GM19025 (cell line): ENCODE results near the gene AIFM2.
"Not testable (repeated sequence)": the region's sequence is repeated elsewhere in the genome, so short reads cannot be mapped to it uniquely, and the experiment has no call there.

Source experiments
- ATAC-seq: cut with Tn5 transposase; IDR thresholded peaks from one replicate; pipeline ENCODE4 v1.9.1; 2021; ENCODE audit warnings: mild to moderate bottlenecking, low read depth, moderate library complexity; ENCODE audit not compliant: unreplicated experiment

The AIFM2 gene

GRCh38 chr10:70132098-70133029, at the start of gene AIFM2:
AIFM2 (minus strand) TSS chr10:70132825; CDS start chr10:70124084, 8,741 bp downstream.
- ATAC-seq: peak; percentile 89

- ATAC-seq: not testable (repeated sequence)
These were observed 46.6 kb upstream of the AIFM2 start for GRCh38 chr10:70179209-70179608.

- ATAC-seq: no peak
These were observed 45.6 kb upstream of the AIFM2 start for GRCh38 chr10:70178139-70178725.

- ATAC-seq: no peak
These were observed 43.8 kb upstream of the AIFM2 start for GRCh38 chr10:70176441-70176840.

- ATAC-seq: no peak
These were observed 42.9 kb upstream of the AIFM2 start for GRCh38 chr10:70175516-70175915.

- ATAC-seq: no peak
These were observed 41.6 kb upstream of the AIFM2 start for GRCh38 chr10:70174058-70174741.

- ATAC-seq: no peak
These were observed 37.2 kb upstream of the AIFM2 start for GRCh38 chr10:70169649-70170364.

GRCh38 chr10:70169011-70169410, 36.4 kb upstream of the AIFM2 start:
- ATAC-seq: no peak

GRCh38 chr10:70167246-70167645, 34.6 kb upstream of the AIFM2 start:
- ATAC-seq: no peak

GRCh38 chr10:70166394-70166793, 33.8 kb upstream of the AIFM2 start:
- no peak for ATAC-seq

- no peak for ATAC-seq
These were observed 31.5 kb upstream of the AIFM2 start for GRCh38 chr10:70164163-70164562.

- no peak for ATAC-seq
These were observed 30.8 kb upstream of the AIFM2 start for GRCh38 chr10:70163448-70163847.

GRCh38 chr10:70162892-70163201, 30.2 kb upstream of the AIFM2 start:
- peak; percentile 72 for ATAC-seq

- peak; percentile 33 for ATAC-seq
These were observed 29.7 kb upstream of the AIFM2 start for GRCh38 chr10:70162151-70162891.

- ATAC-seq: no peak
These were observed 28.2 kb upstream of the AIFM2 start for GRCh38 chr10:70160798-70161197.

GRCh38 chr10:70159366-70159765, 26.7 kb upstream of the AIFM2 start:
- not testable (repeated sequence) for ATAC-seq

- no peak for ATAC-seq
These were observed 25.5 kb upstream of the AIFM2 start for GRCh38 chr10:70158113-70158512.

- ATAC-seq: no peak
These were observed 22.7 kb upstream of the AIFM2 start for GRCh38 chr10:70155255-70155838.

- ATAC-seq: no peak
These were observed 15.9 kb upstream of the AIFM2 start for GRCh38 chr10:70148516-70148915.

GRCh38 chr10:70147259-70147625, 14.6 kb upstream of the AIFM2 start:
- ATAC-seq: no peak
